Mammary epithelial cell (primary cell): ENCODE data around the gene SLC2A8.

Experiments
- CTCF ChIP-seq, 2 donors: IDR thresholded peaks in 1 of 2; conservative IDR thresholded peaks in 1 of 2; 2 replicates each; pipeline ENCODE4 v1.5.1; 2011 to 2012; ENCODE audit warnings: inconsistent platforms in 2 of 2, low read length in 2 of 2, mild to moderate bottlenecking in 2 of 2, control low read depth in 1 of 2, low read depth in 1 of 2; ENCODE audit not compliant: insufficient read depth in 1 of 2; ENCODE audit errors: extremely low read depth in 1 of 2
- EZH2 ChIP-seq: IDR thresholded peaks from 2 replicates; pipeline ENCODE4 v1.6.1; 2012; ENCODE audit warnings: low read length, inconsistent platforms, borderline replicate concordance

GRCh38 chr9:127423934-127424675 lies 27.1 kb downstream of the SLC2A8 start, which contains the start of gene ZNF79:
- TF ChIP-seq CTCF (conservative IDR thresholded peaks at IDR 0.05 in 1 of 2, IDR thresholded peaks at IDR 0.05 in 1 of 2; ENCODE audit: extremely low read depth in 1 of 2, insufficient read depth in 1 of 2, low read depth in 1 of 2, low read length in 2 of 2) (no peak), EZH2 (no peak)
